ENCODE data around the gene PPFIA2.

DNA sequence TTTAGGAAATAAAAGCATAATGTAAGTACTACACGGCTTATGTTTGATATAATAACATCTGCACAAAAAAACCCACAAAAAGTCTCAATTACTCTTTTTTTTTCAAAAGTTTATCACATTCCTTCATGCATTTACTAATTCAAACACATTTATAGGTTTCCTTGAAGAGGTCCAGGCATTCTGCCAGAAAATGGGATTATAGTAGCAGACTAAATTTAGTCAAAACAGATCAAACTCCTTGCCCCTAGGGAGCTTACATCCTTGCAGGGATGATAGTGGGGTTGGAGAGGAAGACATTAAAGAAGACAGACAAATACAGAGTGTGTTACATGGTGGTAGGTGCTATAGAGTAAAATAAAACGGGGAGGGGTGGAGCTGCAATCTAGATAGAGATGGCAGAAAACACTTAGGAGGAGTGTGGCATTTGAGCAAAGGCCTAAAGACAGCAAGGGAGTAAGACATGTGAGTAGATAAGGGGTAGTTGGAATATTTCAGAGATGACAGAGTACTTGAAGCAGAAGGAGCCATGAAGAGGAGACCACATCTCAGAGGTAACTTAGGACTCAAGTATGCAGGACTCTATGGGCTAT, 266.9 kb downstream of the PPFIA2 start:
- TF ChIP-seq, protein P1, sequence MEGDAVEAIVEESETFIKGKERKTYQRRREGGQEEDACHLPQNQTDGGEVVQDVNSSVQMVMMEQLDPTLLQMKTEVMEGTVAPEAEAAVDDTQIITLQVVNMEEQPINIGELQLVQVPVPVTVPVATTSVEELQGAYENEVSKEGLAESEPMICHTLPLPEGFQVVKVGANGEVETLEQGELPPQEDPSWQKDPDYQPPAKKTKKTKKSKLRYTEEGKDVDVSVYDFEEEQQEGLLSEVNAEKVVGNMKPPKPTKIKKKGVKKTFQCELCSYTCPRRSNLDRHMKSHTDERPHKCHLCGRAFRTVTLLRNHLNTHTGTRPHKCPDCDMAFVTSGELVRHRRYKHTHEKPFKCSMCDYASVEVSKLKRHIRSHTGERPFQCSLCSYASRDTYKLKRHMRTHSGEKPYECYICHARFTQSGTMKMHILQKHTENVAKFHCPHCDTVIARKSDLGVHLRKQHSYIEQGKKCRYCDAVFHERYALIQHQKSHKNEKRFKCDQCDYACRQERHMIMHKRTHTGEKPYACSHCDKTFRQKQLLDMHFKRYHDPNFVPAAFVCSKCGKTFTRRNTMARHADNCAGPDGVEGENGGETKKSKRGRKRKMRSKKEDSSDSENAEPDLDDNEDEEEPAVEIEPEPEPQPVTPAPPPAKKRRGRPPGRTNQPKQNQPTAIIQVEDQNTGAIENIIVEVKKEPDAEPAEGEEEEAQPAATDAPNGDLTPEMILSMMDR (IDR thresholded peaks at IDR 0.05) = no peak
- TF ChIP-seq EP300 (IDR thresholded peaks at IDR 0.05) (no peak), POLR2A (IDR thresholded peaks at IDR 0.05) (no peak)
